Esophagus muscularis mucosa (tissue), 4 donors: ENCODE measurements around the gene ATP2B2. TPM values are rescaled to one million over a fixed set of nuclear protein-coding genes. Genes with fewer than 3 reads are reported as not detected.

Source experiments
- DNase-seq: peaks from one replicate; pipeline ENCODE4 v3.0.0-alpha.2; 2017; ENCODE audit errors: extremely low spot score
- H3K27ac ChIP-seq, 4 donors: fragments of 200-600 bp; sonication (generic); replicated peaks in 1 of 4; 1 replicate in 3 of 4; 2 replicates in 1 of 4; pipeline ENCODE4 v1.5.1; 2016 to 2019; ENCODE audit warnings: mild to moderate bottlenecking in 1 of 4
- H3K27me3 ChIP-seq, 4 donors: fragments of 200-600 bp; sonication (generic); one replicate each; pipeline versions ENCODE4 v1.5.1 to v1.6.0; 2016 to 2019
- H3K36me3 ChIP-seq, 4 donors: fragments of 200-600 bp; sonication (generic); one replicate each; pipeline ENCODE4 v1.5.1; 2016 to 2019
- H3K4me1 ChIP-seq, 4 donors: fragments of 200-600 bp; sonication (generic); one replicate each; pipeline ENCODE4 v1.5.1; 2016 to 2019
- H3K4me3 ChIP-seq, 4 donors: fragments of 200-600 bp; sonication (generic); 1 replicate in 2 of 4; 2 replicates in 2 of 4; pipeline ENCODE4 v1.5.1; 2016 to 2019; ENCODE audit warnings: mild to moderate bottlenecking in 4 of 4, moderate library complexity in 1 of 4
- H3K9me3 ChIP-seq, 4 donors: fragments of 200-600 bp; sonication (generic); 1 replicate in 3 of 4; 2 replicates in 1 of 4; pipeline ENCODE4 v1.5.1; 2016 to 2019
- CTCF ChIP-seq, 3 experiments: fragments of 200-600 bp in 2 of 3; fragments of 450-650 bp in 1 of 3; sonication (generic) in 2 of 3; IDR thresholded peaks; one replicate each; pipeline ENCODE4 v1.5.1; 2017 to 2019; ENCODE audit warnings: antibody characterized with exemption in 3 of 3, mild to moderate bottlenecking in 2 of 3, moderate library complexity in 1 of 3
- EP300 ChIP-seq: sonication (generic); formaldehyde crosslinking; IDR thresholded peaks from one replicate; pipeline ENCODE4 v1.6.1; 2017; ENCODE audit warnings: antibody characterized with exemption
- POLR2A ChIP-seq: fragments of 450-650 bp; IDR thresholded peaks from one replicate; pipeline ENCODE4 v1.6.1; 2017; ENCODE audit warnings: antibody characterized with exemption, moderate library complexity, mild to moderate bottlenecking, low read depth
- POLR2AphosphoS5 ChIP-seq, 2 donors: sonication (generic); formaldehyde crosslinking; IDR thresholded peaks; one replicate each; pipeline ENCODE4 v1.6.1; 2017; ENCODE audit warnings: antibody characterized with exemption in 2 of 2
- WGBS: methylation state at CpG from one replicate; pipeline ENCODE4 v1.1.5; 2018; 5-methylcytosine and 5-hydroxymethylcytosine counted together
- intact Hi-C: fragments of 100-400 bp; cut with DNase I; formaldehyde crosslinking; loops from one replicate; pipeline ENCODE4 v1.15.1; 2023
- total RNA-seq, 4 donors: library from RNA; depleted of rRNA; stranded (reverse); fragments of >200 nt; gene quantifications; one replicate each; pipeline versions ENCODE4 v1.1.0 to v1.2.1, GENCODE V29; 2016

Gene ATP2B2
- total RNA-seq, 4 donors from 2014 or later = under 0.01 to 0.75 (median 0.39) TPM

- H3K4me1 ChIP-seq = peaks cover 0 to 5% (median 0%) of the 10 kb centered on the region in 4 donors
- H3K27ac ChIP-seq = no peak overlapping the region
- TF ChIP-seq CTCF (IDR thresholded peaks at IDR 0.05) (no peak), POLR2A (no peak), POLR2AphosphoS5 (IDR thresholded peaks at IDR 0.05) (no peak), EP300 (no peak)
- no peaks in the 10 kb centered on the region for H3K9me3 ChIP-seq
- H3K36me3 ChIP-seq = no peaks in the 10 kb centered on the region
- no peak overlapping the region for H3K4me3 ChIP-seq
- intact Hi-C loops = no loop called here
- DNase-seq = no peak
- 64% methylated on average over 13 of the region's 13 CpGs for WGBS
- H3K27me3 ChIP-seq = peaks cover 0 to 29% (median 0%) of the 10 kb centered on the region in 4 donors
These were observed 154.2 kb downstream of the ATP2B2 start for GRCh38 chr3:10351013-10351735.

GRCh38 chr3:10350324-10350985 lies 154.9 kb downstream of the ATP2B2 start:
- H3K27me3 ChIP-seq = peaks cover 0 to 29% (median 0%) of the 10 kb centered on the region in 4 donors
- TF ChIP-seq EP300 = no peak
- TF ChIP-seq POLR2A = no peak
- no peak for TF ChIP-seq POLR2AphosphoS5 (IDR thresholded peaks at IDR 0.05)
- TF ChIP-seq CTCF (IDR thresholded peaks at IDR 0.05) = no peak
- peaks cover 0 to 5% (median 0%) of the 10 kb centered on the region in 4 donors for H3K4me1 ChIP-seq
- H3K36me3 ChIP-seq = no peaks in the 10 kb centered on the region
- no peak overlapping the region for H3K4me3 ChIP-seq
- H3K9me3 ChIP-seq = no peaks in the 10 kb centered on the region
- no peak for DNase-seq
- WGBS = 80% methylated on average over 14 of the region's 22 CpGs
- no peak overlapping the region for H3K27ac ChIP-seq
- intact Hi-C loops = no loop called here

GRCh38 chr3:10349801-10350200 lies 155.6 kb downstream of the ATP2B2 start:
- peaks cover 0 to 5% (median 0%) of the 10 kb centered on the region in 4 donors for H3K4me1 ChIP-seq
- WGBS = 83% methylated on average over 3 of the region's 10 CpGs
- intact Hi-C loops = no loop called here
- H3K4me3 ChIP-seq = no peak overlapping the region
- no peak overlapping the region for H3K27ac ChIP-seq
- H3K9me3 ChIP-seq = no peaks in the 10 kb centered on the region
- DNase-seq = no peak
- no peak for TF ChIP-seq EP300
- no peak for TF ChIP-seq POLR2A
- no peak for TF ChIP-seq POLR2AphosphoS5 (IDR thresholded peaks at IDR 0.05)
- TF ChIP-seq CTCF (IDR thresholded peaks at IDR 0.05) = no peak
- peaks cover 0 to 25% (median 0%) of the 10 kb centered on the region in 4 donors for H3K27me3 ChIP-seq
- no peaks in the 10 kb centered on the region for H3K36me3 ChIP-seq

GRCh38 chr3:10348404-10348721 lies 157.0 kb downstream of the ATP2B2 start:
- peaks cover 0 to 8% (median 0%) of the 10 kb centered on the region in 4 donors for H3K4me1 ChIP-seq
- H3K9me3 ChIP-seq = no peaks in the 10 kb centered on the region
- no peak overlapping the region for H3K4me3 ChIP-seq
- H3K27ac ChIP-seq = no peak overlapping the region
- intact Hi-C loops = no loop called here
- no peak for TF ChIP-seq EP300
- TF ChIP-seq CTCF (IDR thresholded peaks at IDR 0.05) = no peak
- no peak for TF ChIP-seq POLR2AphosphoS5 (IDR thresholded peaks at IDR 0.05)
- no peak for TF ChIP-seq POLR2A
- peaks cover 0 to 27% (median 0%) of the 10 kb centered on the region in 4 donors for H3K27me3 ChIP-seq
- no CpG with 5 or more reads among the region's 5 CpGs for WGBS
- no peak for DNase-seq
- H3K36me3 ChIP-seq = no peaks in the 10 kb centered on the region
